Activated T-helper 2 cell treated with anti-CD3 and anti-CD28 coated beads, Interferon-gamma antibody, Interleukin-2, Interleukin-4, amounts not matched to agents 10 μg/mL and 5 μg/mL and 100 μg/mL, durations not matched to agents 14 hours and 24 hours and 36 hours (primary cell): ENCODE results near the gene FNDC3A. TPM values are rescaled to one million over a fixed set of nuclear protein-coding genes. Genes with fewer than 3 reads are reported as not detected.

Experiments
- DNase-seq: peaks from one replicate; pipeline ENCODE4 v3.0.0; 2021; ENCODE audit warnings: low spot score
- H3K27ac Mint-ChIP-seq: one replicate; pipeline ENCODE4 v1.8.0; 2021; ENCODE audit warnings: mixed read lengths
- H3K27me3 Mint-ChIP-seq: one replicate; pipeline ENCODE4 v1.8.0; 2021; ENCODE audit warnings: low read depth, mixed read lengths
- H3K36me3 Mint-ChIP-seq: one replicate; pipeline ENCODE4 v1.8.0; 2021; ENCODE audit warnings: low read depth, mixed read lengths
- H3K4me1 Mint-ChIP-seq: one replicate; pipeline ENCODE4 v1.8.0; 2021; ENCODE audit warnings: low read depth, mixed read lengths
- H3K4me3 Mint-ChIP-seq: one replicate; pipeline ENCODE4 v1.8.0; 2021; ENCODE audit warnings: low read depth, mild to moderate bottlenecking, moderate library complexity, mixed read lengths
- H3K9me3 Mint-ChIP-seq: one replicate; pipeline ENCODE4 v1.8.0; 2021; ENCODE audit warnings: mixed read lengths
- intact Hi-C: fragments of 100-400 bp; cut with micrococcal nuclease; formaldehyde crosslinking; loops from one replicate; pipeline ENCODE4 v1.15.1; 2023
- total RNA-seq: library from RNA; stranded (reverse); gene quantifications from 2 replicates; pipeline ENCODE4 v1.2.3, GENCODE V29; 2022

FNDC3A gene
- total RNA-seq, 1 donor from 2014 or later = 21.7 TPM

DNA sequence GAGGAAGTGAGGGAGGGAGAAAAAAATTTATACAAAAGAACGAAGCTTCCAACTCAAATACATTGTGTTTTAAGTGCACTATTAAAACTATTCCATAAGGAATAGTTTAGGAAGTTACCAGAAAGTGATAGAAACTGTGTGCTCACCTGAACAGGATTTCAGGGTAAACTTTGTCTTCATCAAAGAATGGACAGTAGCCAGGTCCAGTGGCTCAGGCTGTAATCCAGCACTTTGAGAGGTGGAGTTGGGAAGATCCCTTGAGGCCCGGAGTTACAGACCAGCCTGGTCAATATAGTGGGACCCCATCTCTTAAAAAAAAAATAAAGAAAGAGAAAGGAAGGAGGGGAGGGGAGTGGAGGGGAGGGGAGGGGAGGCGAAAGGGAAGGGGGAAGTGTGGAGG lies 259.0 kb downstream of the FNDC3A start:
- peaks cover 1% of the 10 kb centered on the region for H3K4me1 Mint-ChIP-seq

DNA sequence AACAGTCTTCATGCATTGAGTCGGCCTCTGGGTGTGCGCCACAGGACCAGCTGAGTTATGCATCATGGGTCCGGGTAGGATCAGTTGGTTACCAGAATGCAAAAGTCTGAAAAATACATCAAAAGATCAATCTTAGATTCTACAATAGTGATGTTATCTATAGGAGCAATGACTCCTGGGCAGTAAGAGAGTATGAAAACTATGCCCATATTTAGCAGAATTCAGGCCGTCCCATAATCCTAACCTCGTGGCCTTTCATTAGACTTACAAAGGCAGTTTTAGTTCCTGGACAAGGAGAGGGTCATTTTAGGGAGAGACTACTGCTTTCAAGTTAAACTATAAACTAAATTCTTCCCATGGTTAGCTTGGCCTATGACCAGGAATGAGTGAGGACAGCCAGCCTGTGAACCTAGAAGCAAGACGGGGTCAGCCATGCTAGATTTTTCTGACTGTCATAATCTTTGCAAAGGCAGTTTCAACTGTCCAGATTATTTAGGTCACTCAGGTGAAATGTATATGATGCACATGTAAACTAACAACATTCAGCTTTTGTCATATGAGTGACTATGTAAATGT lies 260.2 kb downstream of the FNDC3A start:
- H3K36me3 Mint-ChIP-seq = no peaks in the 10 kb centered on the region
- H3K4me1 Mint-ChIP-seq = peaks cover 5% of the 10 kb centered on the region

More for the DNA sequence above, 259.0 kb downstream of the FNDC3A start:
- no peak for DNase-seq
- Mint-ChIP-seq H3K4me3 (no peak overlapping the region), H3K9me3 (no peaks in the 10 kb centered on the region), H3K27ac (no peak overlapping the region), H3K36me3 (no peaks in the 10 kb centered on the region), H3K27me3 (peaks cover 19% of the 10 kb centered on the region)
- intact Hi-C loops = no loop called here

DNA sequence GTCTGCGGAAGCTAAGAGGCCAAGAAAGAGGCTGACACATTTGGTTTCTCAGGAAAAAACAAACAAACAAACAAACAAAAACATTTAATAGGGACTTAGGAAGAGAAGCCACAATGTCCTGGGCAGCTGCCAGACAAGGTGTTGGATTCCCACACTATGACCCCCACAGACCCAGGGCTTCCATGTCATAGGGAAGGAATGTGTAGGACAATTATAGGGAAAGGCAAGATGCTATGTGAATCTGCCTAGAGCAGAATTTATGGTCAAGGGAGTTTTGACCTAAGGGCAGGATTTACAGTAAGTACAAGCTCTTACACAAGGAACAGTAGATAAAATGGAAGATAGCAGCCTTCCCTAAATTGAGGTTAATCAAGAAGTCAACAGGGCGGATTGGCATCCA lies 262.9 kb downstream of the FNDC3A start:
- Mint-ChIP-seq H3K4me1 (peaks cover 5% of the 10 kb centered on the region), H3K27me3 (peaks cover 21% of the 10 kb centered on the region), H3K9me3 (no peaks in the 10 kb centered on the region), H3K27ac (no peak overlapping the region), H3K36me3 (no peaks in the 10 kb centered on the region), H3K4me3 (no peak overlapping the region)
- intact Hi-C loops = no loop called here
- no peak for DNase-seq

More for the DNA sequence above, 260.2 kb downstream of the FNDC3A start:
- intact Hi-C loops = no loop called here
- Mint-ChIP-seq H3K4me3 (no peak overlapping the region), H3K9me3 (no peaks in the 10 kb centered on the region), H3K27me3 (peaks cover 19% of the 10 kb centered on the region), H3K27ac (no peak overlapping the region)
- no peak for DNase-seq

- H3K27ac Mint-ChIP-seq = no peak overlapping the region
- H3K4me1 Mint-ChIP-seq = peaks cover 5% of the 10 kb centered on the region
- intact Hi-C loops = loop anchor here (1.0 to 10.0 kb wide), 2 partner anchors 41 to 355 kb away; no protein-coding TSS in a partner anchor
- H3K36me3 Mint-ChIP-seq = no peaks in the 10 kb centered on the region
- H3K4me3 Mint-ChIP-seq = no peak overlapping the region
- DNase-seq = no peak
- H3K27me3 Mint-ChIP-seq = peaks cover 21% of the 10 kb centered on the region
- H3K9me3 Mint-ChIP-seq = no peaks in the 10 kb centered on the region
These were observed 264.3 kb downstream of the FNDC3A start for GRCh38 chr13:49240017-49240416.

GRCh38 chr13:49241296-49241695 lies 265.6 kb downstream of the FNDC3A start:
- intact Hi-C loops = loop anchor here (10.0 kb wide), 1 partner anchor 356 kb away; no protein-coding TSS in a partner anchor
- Mint-ChIP-seq H3K4me1 (peaks cover 5% of the 10 kb centered on the region), H3K36me3 (no peaks in the 10 kb centered on the region), H3K27ac (no peak overlapping the region), H3K27me3 (peaks cover 19% of the 10 kb centered on the region), H3K9me3 (no peaks in the 10 kb centered on the region), H3K4me3 (no peak overlapping the region)
- DNase-seq = no peak

GRCh38 chr13:49245101-49245500 lies 269.4 kb downstream of the FNDC3A start:
- Mint-ChIP-seq H3K27me3 (peaks cover 11% of the 10 kb centered on the region), H3K36me3 (peaks cover under 1% of the 10 kb centered on the region), H3K4me1 (peaks cover 19% of the 10 kb centered on the region), H3K9me3 (no peaks in the 10 kb centered on the region), H3K4me3 (no peak overlapping the region), H3K27ac (no peak overlapping the region)
- intact Hi-C loops = loop anchor here (5.0 to 10.0 kb wide), 3 partner anchors 197 to 547 kb away; partner anchors contain the start of genes CAB39L, KPNA3 and SETDB2
- no peak for DNase-seq

DNA sequence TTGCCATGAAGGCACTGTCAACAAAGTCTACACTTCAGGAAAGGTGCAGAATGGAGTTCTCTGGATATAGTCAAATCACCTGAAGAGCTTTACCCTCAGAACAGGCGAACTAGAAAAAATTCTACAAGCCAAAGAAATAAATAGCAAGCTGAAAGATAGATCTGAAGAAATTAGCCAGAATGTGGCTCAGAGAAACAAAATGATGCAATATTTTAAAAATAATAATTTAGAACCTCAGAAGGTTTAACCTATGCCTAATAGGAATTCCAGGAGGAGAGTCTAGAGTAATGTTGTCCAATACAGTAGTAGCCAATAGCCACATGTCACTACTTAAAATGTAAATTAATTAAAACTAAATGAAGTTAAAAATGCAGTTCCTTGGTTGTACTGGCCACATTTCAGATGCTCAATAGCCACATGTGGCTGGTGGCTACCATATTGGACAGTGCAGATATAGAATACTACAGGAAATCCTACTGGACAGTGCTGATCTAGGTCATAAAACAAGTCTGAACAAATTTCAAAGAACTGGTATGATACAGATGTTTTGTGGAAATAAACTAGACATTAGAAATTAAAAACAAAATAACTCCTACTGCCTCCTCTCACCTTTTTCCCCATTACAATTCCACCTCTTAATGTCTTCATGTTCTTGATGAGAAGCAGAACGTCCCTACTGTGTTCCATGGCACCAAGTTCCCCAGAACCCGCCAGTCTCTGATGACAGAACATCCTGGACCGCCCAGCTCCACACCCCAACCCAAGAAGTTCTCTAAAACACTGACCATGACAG lies 271.3 kb downstream of the FNDC3A start:
- Mint-ChIP-seq H3K4me1 (peaks cover 22% of the 10 kb centered on the region), H3K36me3 (peaks cover 7% of the 10 kb centered on the region), H3K27ac (peak overlapping the region; percentile 96), H3K4me3 (peak overlapping the region; percentile 93), H3K27me3 (peaks cover 11% of the 10 kb centered on the region), H3K9me3 (no peaks in the 10 kb centered on the region)
- intact Hi-C loops = loop anchor here (1.0 to 10.0 kb wide), 4 partner anchors 137 to 545 kb away; partner anchors contain the start of genes CAB39L, KPNA3 and SETDB2
- DNase-seq = no peak

DNA sequence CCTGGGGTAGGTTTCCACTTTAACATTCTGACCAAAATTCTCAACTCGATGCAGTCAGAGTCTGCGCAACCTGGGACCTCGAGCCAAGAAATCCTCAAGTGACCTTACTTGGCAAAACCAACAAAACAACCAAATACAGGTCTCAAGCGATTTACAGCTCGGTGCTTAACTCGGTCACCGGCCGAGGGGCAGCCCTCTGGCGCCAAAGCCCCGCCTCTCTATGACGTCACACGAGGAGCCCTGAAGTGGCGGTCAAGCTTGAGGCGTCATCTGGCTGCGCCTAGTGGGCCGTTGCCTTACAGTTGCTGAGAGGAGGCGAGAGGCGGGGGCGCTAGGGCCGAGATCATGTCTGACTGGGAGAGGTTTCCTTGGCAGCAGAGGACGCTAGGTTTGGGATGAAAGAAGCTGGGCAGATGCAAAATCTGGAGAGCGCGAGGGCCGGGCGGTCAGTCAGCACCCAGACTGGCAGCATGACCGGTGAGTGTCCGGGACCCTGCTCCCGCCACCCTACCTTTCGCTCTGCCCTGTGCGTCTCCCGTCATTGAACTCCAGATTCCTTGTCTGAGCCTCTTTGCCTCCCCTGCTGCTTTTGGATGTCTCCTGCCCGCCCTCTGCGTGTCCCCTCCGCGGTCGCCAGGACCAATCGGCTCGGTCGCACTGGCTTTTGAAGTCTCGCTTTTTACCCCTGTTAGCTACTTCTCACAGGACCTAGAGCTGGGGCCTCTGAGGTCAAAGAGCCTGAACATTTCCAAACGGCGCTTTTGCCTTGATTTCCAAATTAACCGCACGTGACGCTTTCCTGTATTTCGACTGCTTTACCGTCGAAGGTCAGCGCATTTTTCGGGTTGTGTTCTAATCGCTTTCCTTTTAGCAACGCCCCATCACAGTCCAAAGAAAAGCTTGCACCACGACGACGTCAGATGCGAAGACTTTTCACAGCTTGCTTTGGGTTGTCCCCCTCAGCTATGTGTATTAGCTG lies 272.2 kb downstream of the FNDC3A start, which contains the start of gene CDADC1:
TSS of gene CDADC1 (plus strand) at position 283 of the 979 bp plus-strand sequence. CDS start at position 396, 113 bp downstream.
- peaks cover 10% of the 10 kb centered on the region for H3K36me3 Mint-ChIP-seq
- intact Hi-C loops = loop anchor here (1.0 to 10.0 kb wide), 6 partner anchors 33 to 544 kb away; partner anchors contain the start of genes CAB39L, FNDC3A, KPNA3 and SETDB2
- peak within 1 kb of the TSS; percentile 96 for H3K27ac Mint-ChIP-seq
- H3K27me3 Mint-ChIP-seq = peaks cover 11% of the 10 kb centered on the region
- peak; percentile 88 for DNase-seq
- peaks cover 26% of the 10 kb centered on the region for H3K4me1 Mint-ChIP-seq
- peak within 1 kb of the TSS; percentile 93 for H3K4me3 Mint-ChIP-seq
- no peaks in the 10 kb centered on the region for H3K9me3 Mint-ChIP-seq

DNA sequence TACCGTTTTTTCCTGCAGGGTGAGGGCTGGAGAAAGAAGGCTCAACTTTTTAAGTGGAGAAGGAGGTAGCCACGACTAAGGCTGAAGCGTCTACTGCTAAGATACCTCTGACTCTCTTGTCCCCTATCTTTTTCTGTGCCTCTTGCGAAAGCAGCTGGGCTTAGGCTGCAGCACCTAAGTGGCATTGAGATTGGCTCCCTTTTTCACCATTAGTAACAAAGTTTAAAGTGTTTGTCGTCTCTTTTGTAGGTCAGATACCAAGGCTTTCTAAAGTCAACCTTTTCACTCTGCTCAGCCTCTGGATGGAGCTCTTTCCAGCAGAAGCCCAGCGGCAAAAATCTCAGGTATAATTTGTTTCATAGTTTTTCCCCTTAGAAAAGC lies 272.9 kb downstream of the FNDC3A start:
- intact Hi-C loops = loop anchor here (1.0 to 10.0 kb wide), 5 partner anchors 32 to 544 kb away; partner anchors contain the start of genes CAB39L, FNDC3A, KPNA3 and SETDB2
- no peaks in the 10 kb centered on the region for H3K9me3 Mint-ChIP-seq
- DNase-seq = no peak
- H3K4me3 Mint-ChIP-seq = peak overlapping the region; percentile 93
- peaks cover 31% of the 10 kb centered on the region for H3K4me1 Mint-ChIP-seq
- H3K27me3 Mint-ChIP-seq = peaks cover 7% of the 10 kb centered on the region
- H3K27ac Mint-ChIP-seq = peak overlapping the region; percentile 96
- H3K36me3 Mint-ChIP-seq = peaks cover 14% of the 10 kb centered on the region

DNA sequence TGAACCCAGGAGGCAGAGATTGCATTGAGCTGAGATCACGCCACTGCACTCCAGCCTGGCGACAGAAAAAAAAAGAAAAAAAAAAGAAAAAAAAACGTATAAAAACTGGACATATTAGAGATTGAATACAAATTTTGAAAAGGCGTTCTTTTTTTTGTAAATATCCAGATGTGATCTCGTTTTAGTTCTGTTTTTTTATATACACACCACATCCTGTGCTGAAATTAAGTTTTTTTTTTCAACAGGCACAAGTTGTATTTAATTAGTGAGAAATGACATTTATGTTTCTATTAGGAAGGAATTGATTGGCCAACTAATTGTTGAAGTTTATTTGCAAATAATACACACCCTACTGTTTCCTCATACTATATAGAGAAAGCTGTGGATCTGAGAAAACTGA lies 275.6 kb downstream of the FNDC3A start:
- Mint-ChIP-seq H3K36me3 (peaks cover 31% of the 10 kb centered on the region), H3K4me3 (no peak overlapping the region), H3K27ac (no peak overlapping the region), H3K9me3 (no peaks in the 10 kb centered on the region), H3K27me3 (no peaks in the 10 kb centered on the region), H3K4me1 (peaks cover 52% of the 10 kb centered on the region)
- intact Hi-C loops = no loop called here
- no peak for DNase-seq

- Mint-ChIP-seq H3K9me3 (no peaks in the 10 kb centered on the region), H3K27ac (no peak overlapping the region), H3K4me3 (peak overlapping the region; percentile 30), H3K27me3 (no peaks in the 10 kb centered on the region), H3K4me1 (peaks cover 49% of the 10 kb centered on the region), H3K36me3 (peaks cover 43% of the 10 kb centered on the region)
- no peak for DNase-seq
- intact Hi-C loops = no loop called here
These were observed 277.6 kb downstream of the FNDC3A start for GRCh38 chr13:49253310-49253709.

DNA sequence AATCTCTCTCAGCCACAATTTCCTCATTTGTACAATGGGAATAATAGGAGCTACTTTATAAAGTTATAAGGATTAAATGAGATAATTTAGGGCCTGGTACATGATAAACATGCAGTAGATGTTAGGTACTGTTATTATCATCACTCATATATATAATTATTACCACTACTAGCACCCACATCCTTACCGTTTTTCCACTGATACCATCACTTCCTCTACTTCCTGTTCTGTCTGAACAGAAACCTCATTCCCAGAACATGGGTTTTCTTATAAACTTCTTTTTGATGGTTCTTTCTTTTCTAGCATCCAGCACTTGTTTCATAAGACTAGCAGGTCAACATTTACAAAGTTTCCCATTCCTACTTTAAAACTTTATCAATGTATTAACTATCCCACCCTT lies 278.3 kb downstream of the FNDC3A start:
- H3K36me3 Mint-ChIP-seq = peaks cover 43% of the 10 kb centered on the region
- no peaks in the 10 kb centered on the region for H3K9me3 Mint-ChIP-seq
- no peak overlapping the region for H3K4me3 Mint-ChIP-seq
- intact Hi-C loops = no loop called here
- no peaks in the 10 kb centered on the region for H3K27me3 Mint-ChIP-seq
- H3K27ac Mint-ChIP-seq = no peak overlapping the region
- peaks cover 42% of the 10 kb centered on the region for H3K4me1 Mint-ChIP-seq
- no peak for DNase-seq
